AG09309 (cell line): ENCODE data around the gene OR10H1.

Experiments used
- DNase-seq: peaks from one replicate; pipeline ENCODE4 v3.0.0-alpha.2; 2010; ENCODE audit warnings: low read depth
- H3K4me3 ChIP-seq: 2 replicates; pipeline ENCODE4 v1.5.1; 2011; ENCODE audit warnings: mild to moderate bottlenecking, low read depth, low read length, moderate library complexity; ENCODE audit not compliant: control insufficient read depth
- CTCF ChIP-seq: IDR thresholded peaks from 2 replicates; pipeline ENCODE4 v1.5.1; 2011; ENCODE audit warnings: mild to moderate bottlenecking, low read depth, low read length, inconsistent platforms; ENCODE audit not compliant: insufficient read depth, control insufficient read depth; ENCODE audit errors: missing control alignments

Gene OR10H1

GRCh38 chr19:15815306-15815705, at the start of gene OR10H1:
Gene OR10H1, minus strand, starts transcription at chr19:15815664. Its CDS starts 7,627 bp downstream, at chr19:15808037.
- no peak within 1 kb of the TSS for H3K4me3 ChIP-seq
- no peak for TF ChIP-seq CTCF
- DNase-seq: no peak

GRCh38 chr19:15864824-15865223, 49.4 kb upstream of the OR10H1 start:
- no peak overlapping the region for H3K4me3 ChIP-seq
- no peak for DNase-seq
- TF ChIP-seq CTCF: no peak

- DNase-seq: no peak
- H3K4me3 ChIP-seq: no peak overlapping the region
- TF ChIP-seq CTCF: no peak
Measured at GRCh38 chr19:15863272-15863671, 47.8 kb upstream of the OR10H1 start.

- DNase-seq: no peak
- no peak overlapping the region for H3K4me3 ChIP-seq
- TF ChIP-seq CTCF: no peak
Measured at GRCh38 chr19:15862444-15862843, 47.0 kb upstream of the OR10H1 start.

GRCh38 chr19:15860522-15860921, 45.1 kb upstream of the OR10H1 start:
- no peak for DNase-seq
- TF ChIP-seq CTCF: no peak
- H3K4me3 ChIP-seq: no peak overlapping the region

- TF ChIP-seq CTCF: no peak
- no peak overlapping the region for H3K4me3 ChIP-seq
- DNase-seq: no peak
Measured at GRCh38 chr19:15859187-15859586, 43.7 kb upstream of the OR10H1 start.

- no peak overlapping the region for H3K4me3 ChIP-seq
- no peak for DNase-seq
- no peak for TF ChIP-seq CTCF
Measured at GRCh38 chr19:15850385-15850784, 34.9 kb upstream of the OR10H1 start.
